Panc1 (cell line): ENCODE measurements around the gene EFCAB9. TPM values are rescaled to one million over a fixed set of nuclear protein-coding genes. Genes with fewer than 3 reads are reported as not detected.
A peak's percentile ranks its signal among the peaks of the same experiment; 100 is the strongest.

Experiments used
- ATAC-seq: fragments of 200-7000 bp; cut with Tn5 transposase; 2 replicates; pipeline ENCODE4 v1.9.1; 2020; ENCODE audit warnings: mild to moderate bottlenecking, moderate library complexity
- BruUV-seq: library from RNA; stranded (reverse); fragments of 400-500 nt; replicated peaks from 2 replicates; lab custom pipeline; 2021; lab: Mats Ljungman, UMichigan
- CTCF ChIA-PET: fragments of 300-600 bp; sonication (Branson Sonifier 250); formaldehyde crosslinking; loops from one replicate; lab custom pipeline; 2022; ENCODE audit warnings: antibody characterized with exemption; lab: Charles Lee
- POLR2A ChIA-PET: fragments of 300-600 bp; sonication (Branson Sonifier 250); formaldehyde crosslinking; loops from one replicate; lab custom pipeline; 2022; ENCODE audit warnings: antibody characterized with exemption; lab: Charles Lee
- DNase-seq: peaks from one replicate; pipeline ENCODE4 v3.0.0-alpha.2; 2010; ENCODE audit warnings: low read depth, low spot score
- H3K27ac ChIP-seq: 2 replicates; pipeline ENCODE4 v1.5.1; 2011; ENCODE audit warnings: mild to moderate bottlenecking, low read length, inconsistent platforms
- H3K27me3 ChIP-seq: fragments of 200-500 bp; sonication (Bioruptor generic); 2 replicates; pipeline ENCODE4 v1.6.0; 2014; ENCODE audit warnings: low read length, inconsistent platforms; ENCODE audit not compliant: control insufficient read depth, insufficient read depth
- H3K36me3 ChIP-seq: fragments of 200-500 bp; sonication (Bioruptor generic); 2 replicates; pipeline ENCODE4 v1.5.1; 2014; ENCODE audit warnings: inconsistent platforms, mild to moderate bottlenecking, low read length, moderate library complexity; ENCODE audit not compliant: control insufficient read depth, insufficient read depth
- H3K4me1 ChIP-seq: 2 replicates; pipeline ENCODE4 v1.5.1; 2011; ENCODE audit warnings: inconsistent platforms, mild to moderate bottlenecking, low read length, moderate library complexity; ENCODE audit not compliant: control insufficient read depth, insufficient read depth
- H3K4me3 ChIP-seq, 2 experiments: 2 replicates each; pipeline ENCODE4 v1.5.1; 2011 to 2012; ENCODE audit warnings: low read depth in 2 of 2, low read length in 2 of 2, mild to moderate bottlenecking in 2 of 2, inconsistent platforms in 1 of 2, moderate library complexity in 1 of 2
- H3K9me3 ChIP-seq: fragments of 200-500 bp; sonication (Bioruptor generic); 2 replicates; pipeline ENCODE4 v1.5.1; 2014; ENCODE audit warnings: low read depth, mild to moderate bottlenecking, inconsistent platforms, low read length, moderate library complexity; ENCODE audit not compliant: control insufficient read depth, insufficient read depth
- CTCF ChIP-seq: fragments of 450-650 bp; IDR thresholded peaks from 2 replicates; pipeline ENCODE4 v1.5.1; 2017; ENCODE audit warnings: mild to moderate bottlenecking
- POLR2AphosphoS5 ChIP-seq: IDR thresholded peaks from 2 replicates; pipeline ENCODE4 v1.6.1; 2012; ENCODE audit warnings: mild to moderate bottlenecking, low read depth, low read length, moderate library complexity
- REST ChIP-seq, 2 experiments: IDR thresholded peaks; 2 replicates each; pipeline ENCODE4 v1.6.1; 2011 to 2012; ENCODE audit warnings: low read depth in 2 of 2, control low read depth in 1 of 2, low read length in 1 of 2, mild to moderate bottlenecking in 1 of 2, moderate library complexity in 1 of 2; ENCODE audit not compliant: insufficient read depth in 1 of 2
- SIN3A ChIP-seq: IDR thresholded peaks from 2 replicates; pipeline ENCODE4 v1.6.1; 2012; ENCODE audit warnings: low read depth, mild to moderate bottlenecking, low read length, moderate library complexity, borderline replicate concordance; ENCODE audit not compliant: insufficient read depth
- TCF7L2 ChIP-seq: IDR thresholded peaks from 2 replicates; pipeline ENCODE4 v1.6.1; 2011; ENCODE audit warnings: mild to moderate bottlenecking, low read depth, low read length, inconsistent platforms
- in situ Hi-C: cut with HindIII; loops from 2 replicates; pipeline ENCODE4 v1.10.0; 2016; ENCODE audit warnings: low sequenced_read_pairs, low pct_unique_long_range_greater_than_20kb
- intact Hi-C: fragments of 100-400 bp; cut with micrococcal nuclease; formaldehyde crosslinking; loops from one replicate; pipeline ENCODE4 v1.10.0; 2022; ENCODE audit not compliant: unreplicated experiment
- total RNA-seq: library from RNA; stranded (reverse); gene quantifications from one replicate; pipeline ENCODE4 v1.2.1, GENCODE V29; 2021; ENCODE audit not compliant: unreplicated experiment

EFCAB9 gene
- total RNA-seq, 1 experiment from 2014 or later: not detected

GRCh38 chr5:172188893-172189692, 4.9 kb upstream of the EFCAB9 start:
- TF ChIP-seq REST (IDR thresholded peaks at IDR 0.05; ENCODE audit: insufficient read depth in 1 of 2, low read depth in 2 of 2, low read length in 1 of 2) (no peak), CTCF (no peak), POLR2AphosphoS5 (no peak), SIN3A (no peak), TCF7L2 (no peak)
- ChIA-PET CTCF (interaction anchor here (0.6 to 2.1 kb wide), 14 partner anchors 33 to 259 kb away, joined by 3 to 19 read pairs (median 6); partner anchors contain the start of gene UBTD2), POLR2A (interaction anchor here (0.6 to 0.7 kb wide), 3 partner anchors 14 to 438 kb away, joined by 3 to 5 read pairs (median 3); no protein-coding TSS in a partner anchor)
- no peak for DNase-seq
- intact Hi-C loops (loop anchor here (2.0 kb wide), 1 partner anchor 80 kb away; no protein-coding TSS in a partner anchor), in situ Hi-C loops (no loop called here)
- Histone ChIP-seq H3K27ac (peak overlapping the region; percentile 77), H3K36me3 (no peaks in the 10 kb centered on the region; the same call in 1 of the 2 replicates), H3K4me3 (peak overlapping the region; percentile 85 to 94), H3K9me3 (no peaks in the 10 kb centered on the region), H3K27me3 (no peaks in the 10 kb centered on the region), H3K4me1 (peaks cover 14% of the 10 kb centered on the region; the same call in 1 of the 2 replicates)
- ATAC-seq: no peak
- BruUV-seq: no TSS peak

GRCh38 chr5:172189693-172190296, 4.2 kb upstream of the EFCAB9 start:
- ChIA-PET CTCF (interaction anchor here (0.6 to 2.1 kb wide), 9 partner anchors 33 to 260 kb away, joined by 5 to 19 read pairs (median 9); no protein-coding TSS in a partner anchor), POLR2A (interaction anchor here (0.6 kb wide), 1 partner anchor 13 kb away, joined by 5 read pairs; no protein-coding TSS in a partner anchor)
- BruUV-seq: no TSS peak
- Histone ChIP-seq H3K36me3 (no peaks in the 10 kb centered on the region; the same call in 1 of the 2 replicates), H3K4me3 (peak overlapping the region; percentile 85 to 94), H3K9me3 (no peaks in the 10 kb centered on the region), H3K4me1 (peaks cover 14% of the 10 kb centered on the region; the same call in 1 of the 2 replicates), H3K27ac (peak overlapping the region; percentile 68), H3K27me3 (no peaks in the 10 kb centered on the region)
- intact Hi-C loops: loop anchor here (2.0 to 10.0 kb wide), 2 partner anchors 81 to 95 kb away; partner anchors contain the start of gene UBTD2
- in situ Hi-C loops: no loop called here
- TF ChIP-seq SIN3A: no peak
- no peak for TF ChIP-seq TCF7L2
- TF ChIP-seq POLR2AphosphoS5: no peak
- TF ChIP-seq CTCF: no peak
- TF ChIP-seq REST (IDR thresholded peaks at IDR 0.05; ENCODE audit: insufficient read depth in 1 of 2, low read depth in 2 of 2, low read length in 1 of 2): no peak
- no peak for ATAC-seq
- no peak for DNase-seq
